Measurements from ENCODE around the gene PSMD11. TPM values are rescaled to one million over a fixed set of nuclear protein-coding genes. Genes with fewer than 3 reads are reported as not detected.

PSMD11 gene
- total and polyA plus RNA-seq, 2 of the 13 experiments (the other 11 are each of a cell fraction or from before 2014, with no cell fraction given): 69.8 to 152 TPM

GRCh38 chr17:32443827-32444300, 446 bp upstream of the PSMD11 start (continued):
- TF ChIP-seq ZNF496 (CRISPR knock-in tag; IDR thresholded peaks at IDR 0.05; ENCODE audit: insufficient replicate concordance): no peak
- TF ChIP-seq ZNF674 (CRISPR knock-in tag; IDR thresholded peaks at IDR 0.05; ENCODE audit: low read depth): no peak
- TF ChIP-seq LCORL (IDR thresholded peaks at IDR 0.05): no peak
- peak; percentile 75; the same call in 1 of the 2 replicates for TF ChIP-seq LCORL (CRISPR knock-in tag; IDR thresholded peaks at IDR 0.05)
- no peak for TF ChIP-seq RORA (CRISPR knock-in tag; IDR thresholded peaks at IDR 0.05)
- no peak for TF ChIP-seq NR0B2 (CRISPR knock-in tag; IDR thresholded peaks at IDR 0.05)
- TF ChIP-seq THAP8 (CRISPR knock-in tag; IDR thresholded peaks at IDR 0.05; ENCODE audit: borderline replicate concordance): peak; percentile 78; the same call in 1 of the 2 replicates
- TF ChIP-seq ZNF121 (CRISPR knock-in tag; IDR thresholded peaks at IDR 0.05): 0 out of 2 replicates have a peak, but pooled peaks have one; percentile 44
- no peak for TF ChIP-seq SP2 (CRISPR knock-in tag; IDR thresholded peaks at IDR 0.05)
- peak; percentile 21 for TF ChIP-seq ZNF781 (CRISPR knock-in tag; IDR thresholded peaks at IDR 0.05; ENCODE audit: borderline replicate concordance, not compliant biosample characterization)
- TF ChIP-seq JDP2 (CRISPR knock-in tag; IDR thresholded peaks at IDR 0.05; ENCODE audit: borderline replicate concordance): no peak
- TF ChIP-seq ZNF782 (CRISPR knock-in tag; IDR thresholded peaks at IDR 0.05; ENCODE audit: borderline replicate concordance): 0 out of 2 replicates have a peak, but pooled peaks have one; percentile 45
- 0 out of 2 replicates have a peak, but pooled peaks have one; percentile 49 for TF ChIP-seq DNMT1 (CRISPR knock-in tag; IDR thresholded peaks at IDR 0.05)
- peak; percentile 1 for TF ChIP-seq TEAD3 (CRISPR knock-in tag; optimal IDR thresholded peaks at IDR 0.05; ENCODE audit: borderline replicate concordance)
- 0 out of 2 replicates have a peak, but pooled peaks have one; percentile 18 for TF ChIP-seq CAMTA2 (CRISPR knock-in tag; IDR thresholded peaks at IDR 0.05; ENCODE audit: borderline replicate concordance)
- TF ChIP-seq GFI1 (CRISPR knock-in tag; IDR thresholded peaks at IDR 0.05; ENCODE audit: borderline replicate concordance): peak; percentile 9; the same call in 1 of the 2 replicates
- TF ChIP-seq ZNF572 (CRISPR knock-in tag; IDR thresholded peaks at IDR 0.05): 0 out of 2 replicates have a peak, but pooled peaks have one; percentile 64
- TF ChIP-seq ZNF576 (CRISPR knock-in tag; IDR thresholded peaks at IDR 0.05): no peak
- TF ChIP-seq HNRNPH1 (optimal IDR thresholded peaks at IDR 0.05; ENCODE audit: low read depth, low read length): no peak
- no peak for TF ChIP-seq CREB3 (CRISPR knock-in tag; IDR thresholded peaks at IDR 0.05)
- TF ChIP-seq HNRNPUL1 (IDR thresholded peaks at IDR 0.05; ENCODE audit: low read depth, low read length): no peak
- TF ChIP-seq LBX2 (CRISPR knock-in tag; IDR thresholded peaks at IDR 0.05; ENCODE audit: borderline replicate concordance): no peak
- TF ChIP-seq SNAI1 (CRISPR knock-in tag; IDR thresholded peaks at IDR 0.05; ENCODE audit: borderline replicate concordance): 0 out of 2 replicates have a peak, but pooled peaks have one; percentile 14
- no peak for TF ChIP-seq HCFC1 (IDR thresholded peaks at IDR 0.05; ENCODE audit: low read depth, low read length)
- TF ChIP-seq ZNF776 (CRISPR knock-in tag; IDR thresholded peaks at IDR 0.05): no peak
- no peak for TF ChIP-seq ZNF766 (CRISPR knock-in tag; IDR thresholded peaks at IDR 0.05; ENCODE audit: borderline replicate concordance)
- TF ChIP-seq HOXA3 (CRISPR knock-in tag; IDR thresholded peaks at IDR 0.05): no peak
- no peak for TF ChIP-seq ZNF234 (CRISPR knock-in tag; conservative IDR thresholded peaks at IDR 0.05)
